GM19395 (cell line): ENCODE measurements around the gene TSPOAP1.

Source experiments
- ATAC-seq: cut with Tn5 transposase; IDR thresholded peaks from one replicate; pipeline ENCODE4 v1.9.1; 2021; ENCODE audit warnings: mild to moderate bottlenecking, moderate library complexity; ENCODE audit not compliant: unreplicated experiment

Gene TSPOAP1

GRCh38 chr17:58307468-58308172 lies 21.0 kb downstream of the TSPOAP1 start:
- ATAC-seq = no peak

- ATAC-seq = no peak
Observed at GRCh38 chr17:58306131-58306951, 22.3 kb downstream of the TSPOAP1 start.

GRCh38 chr17:58305626-58306025 lies 23.0 kb downstream of the TSPOAP1 start:
- no peak for ATAC-seq

- ATAC-seq = no peak
Observed at GRCh38 chr17:58304750-58305486, 23.7 kb downstream of the TSPOAP1 start.

- no peak for ATAC-seq
Observed at GRCh38 chr17:58303971-58304749, 24.4 kb downstream of the TSPOAP1 start.

GRCh38 chr17:58302919-58303585 lies 25.5 kb downstream of the TSPOAP1 start:
- ATAC-seq = no peak

GRCh38 chr17:58302171-58302918 lies 26.2 kb downstream of the TSPOAP1 start:
- ATAC-seq = no peak

GRCh38 chr17:58301504-58302150 lies 27.0 kb downstream of the TSPOAP1 start:
- ATAC-seq = no peak

GRCh38 chr17:58300336-58300735 lies 28.3 kb downstream of the TSPOAP1 start:
- ATAC-seq = no peak

GRCh38 chr17:58294034-58294433 lies 34.6 kb downstream of the TSPOAP1 start:
- ATAC-seq = no peak

- ATAC-seq = no peak
Observed at GRCh38 chr17:58291246-58291645, 37.3 kb downstream of the TSPOAP1 start.

- no peak for ATAC-seq
Observed at GRCh38 chr17:58289869-58290268, 38.7 kb downstream of the TSPOAP1 start.

GRCh38 chr17:58285422-58285810 lies 43.2 kb downstream of the TSPOAP1 start:
- ATAC-seq = no peak

GRCh38 chr17:58284613-58285421 lies 43.8 kb downstream of the TSPOAP1 start:
- no peak for ATAC-seq

GRCh38 chr17:58283674-58284612 lies 44.7 kb downstream of the TSPOAP1 start:
- no peak for ATAC-seq

- ATAC-seq = no peak
Observed at GRCh38 chr17:58282442-58282841, 46.2 kb downstream of the TSPOAP1 start.

- no peak for ATAC-seq
Observed at GRCh38 chr17:58281511-58282011, 47.0 kb downstream of the TSPOAP1 start.
